NCI-H524 treated with DMSO at 0.1 percent for 48 hours (cell line): ENCODE results near the gene DUS1L.

ENCODE experiments used
- DNase-seq: peaks from one replicate; lab custom pipeline; 2025; lab: John Stamatoyannopoulos, UW

Gene DUS1L

GRCh38 chr17:82023447-82024241, 42.0 kb downstream of the DUS1L start:
- DNase-seq, result no peak

GRCh38 chr17:82022981-82023446, 42.6 kb downstream of the DUS1L start, which contains the start of gene LRRC45:
TSS of gene LRRC45 (plus strand) at chr17:82023305. CDS start at chr17:82023644, 339 bp downstream.
- peak; percentile 100 for DNase-seq

- no peak for DNase-seq
These were observed 43.2 kb downstream of the DUS1L start, which contains the start of gene CENPX for GRCh38 chr17:82022310-82022980. TSS of gene CENPX (minus strand) at chr17:82022878. CDS start at chr17:82022861, 17 bp downstream.

DNA sequence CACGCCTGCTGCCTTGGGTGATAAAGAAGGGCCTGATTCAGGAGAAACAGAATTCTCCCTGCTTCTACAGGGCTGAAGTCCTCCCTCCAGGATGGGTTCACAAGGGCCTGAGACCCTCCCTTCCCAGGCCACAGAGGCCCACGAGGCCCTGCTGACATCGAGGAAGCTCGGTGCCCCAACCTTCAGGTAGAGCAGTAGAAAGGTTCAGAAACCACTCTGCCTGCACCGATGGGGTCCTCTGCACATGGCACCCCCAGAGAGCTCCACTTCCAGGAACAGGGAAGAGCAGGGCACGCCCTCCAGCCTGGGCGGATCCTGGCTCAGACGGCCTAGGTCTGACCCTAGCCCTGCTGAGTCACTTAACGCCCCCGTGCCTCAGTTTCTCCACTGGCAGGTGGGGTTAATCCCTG, 43.7 kb downstream of the DUS1L start:
- no peak for DNase-seq

DNA sequence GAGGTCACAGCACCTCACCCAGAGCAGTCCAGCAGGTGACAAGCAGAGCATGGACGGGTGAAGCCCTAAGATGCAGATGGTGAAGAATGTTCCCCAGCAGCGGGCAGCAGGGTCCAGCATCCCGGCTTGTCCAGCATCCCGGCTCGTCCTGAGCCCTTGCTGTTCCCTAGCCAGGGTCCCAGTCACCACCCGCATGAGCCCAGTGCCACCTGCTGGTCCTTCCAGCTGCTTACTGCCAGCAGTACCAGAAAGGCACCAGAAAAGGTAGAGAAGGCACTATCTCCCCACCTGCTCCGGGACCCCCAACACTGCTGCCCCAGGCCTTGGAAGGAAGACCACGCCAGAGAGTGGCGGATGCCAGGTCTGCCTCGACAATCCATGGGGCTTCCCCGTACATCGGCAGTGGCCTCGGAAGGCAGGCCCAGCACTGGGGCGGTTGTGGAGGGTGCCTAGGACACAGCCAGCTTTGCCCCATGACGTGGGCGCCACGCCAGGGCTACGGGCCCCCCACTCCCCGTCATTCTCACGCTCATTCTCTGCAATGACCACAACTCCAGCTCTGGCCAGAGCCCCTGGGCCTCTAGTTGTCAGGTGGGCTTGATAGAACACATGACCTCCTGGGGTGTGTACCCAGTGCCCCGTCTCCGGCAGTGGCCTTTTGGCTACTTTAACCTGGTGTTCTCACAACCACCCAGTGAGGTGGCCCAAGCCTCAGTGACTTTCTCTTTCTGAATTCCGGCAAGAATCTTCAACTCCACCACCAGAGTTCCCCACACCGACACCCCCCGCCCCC, 44.3 kb downstream of the DUS1L start:
- no peak for DNase-seq

- no peak for DNase-seq
These were observed 45.0 kb downstream of the DUS1L start for GRCh38 chr17:82020572-82021106.

GRCh38 chr17:82019690-82020571, 45.7 kb downstream of the DUS1L start:
- no peak for DNase-seq

DNA sequence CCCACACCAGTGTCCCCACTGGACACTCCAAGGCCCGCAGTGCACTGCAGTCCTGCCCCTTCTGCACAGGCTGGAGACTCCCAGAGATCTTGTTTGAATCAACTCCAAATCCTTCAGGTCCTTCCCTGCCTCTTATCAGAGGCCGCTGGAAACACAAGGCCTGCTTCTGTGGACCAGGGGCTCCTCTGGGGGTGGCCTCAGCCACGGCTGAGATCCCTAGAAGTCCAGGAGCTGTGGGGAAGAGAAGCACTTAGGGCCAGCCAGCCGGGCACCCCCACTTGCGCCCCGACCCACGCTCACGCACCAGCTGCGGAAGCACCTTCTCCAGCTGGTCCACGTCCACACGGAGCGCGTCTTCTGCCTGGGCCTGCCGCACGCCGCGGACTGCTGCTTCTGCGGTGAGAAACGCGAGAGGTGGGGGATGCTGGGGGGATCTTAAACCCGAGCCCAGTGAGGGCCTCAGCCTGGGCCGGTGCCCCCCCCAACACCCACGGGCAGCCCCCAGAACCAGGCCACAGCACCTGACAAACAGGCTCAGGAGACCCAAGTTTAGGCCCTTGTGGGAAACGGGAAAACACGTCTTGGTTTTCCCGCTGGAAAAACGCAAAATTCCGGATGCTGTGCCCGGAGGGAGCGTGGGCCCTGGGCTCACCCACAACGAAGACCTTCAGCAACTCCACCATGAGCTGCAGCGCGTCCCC, 46.5 kb downstream of the DUS1L start:
- DNase-seq, result no peak

DNA sequence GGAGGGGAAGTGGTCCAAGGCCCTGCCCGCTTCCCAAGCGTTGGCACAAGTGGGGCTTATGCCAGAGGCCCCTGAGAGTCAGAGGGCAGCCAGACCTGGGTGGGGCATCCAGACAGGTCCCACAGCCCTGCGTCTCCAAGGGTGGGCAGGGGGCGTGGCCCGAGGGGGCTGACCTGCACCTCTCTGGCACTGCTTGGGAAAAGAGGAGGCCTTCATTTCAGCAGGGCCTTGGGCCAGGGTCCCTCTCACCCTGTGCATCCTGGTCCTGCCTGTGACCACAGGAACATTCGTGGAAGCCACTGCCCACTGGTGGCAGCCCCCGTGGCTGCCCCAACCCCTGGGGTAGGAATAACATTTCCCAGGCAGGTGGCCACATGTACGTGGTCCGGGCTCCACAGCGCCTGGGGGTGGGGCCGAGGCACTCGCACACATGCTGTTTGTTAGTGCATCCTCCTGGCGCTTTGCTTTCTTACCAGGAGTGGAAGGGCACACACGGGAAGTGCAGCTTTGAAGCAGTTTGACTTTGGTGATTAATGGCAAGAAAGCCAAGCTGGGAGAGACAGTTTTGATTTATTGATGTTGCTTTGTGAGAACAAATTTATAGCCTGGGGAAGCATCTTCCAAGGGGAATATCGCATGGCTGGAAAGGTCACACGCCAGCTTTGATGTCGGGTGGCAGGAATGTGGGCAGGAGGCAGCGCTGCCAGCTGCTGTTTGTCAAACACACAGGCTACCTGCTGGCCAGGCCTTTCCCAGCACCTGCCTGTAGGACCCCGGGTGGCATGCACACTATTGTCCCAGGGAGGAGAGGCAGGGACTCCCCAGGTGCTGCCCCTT, 47.2 kb downstream of the DUS1L start:
- no peak for DNase-seq

DNA sequence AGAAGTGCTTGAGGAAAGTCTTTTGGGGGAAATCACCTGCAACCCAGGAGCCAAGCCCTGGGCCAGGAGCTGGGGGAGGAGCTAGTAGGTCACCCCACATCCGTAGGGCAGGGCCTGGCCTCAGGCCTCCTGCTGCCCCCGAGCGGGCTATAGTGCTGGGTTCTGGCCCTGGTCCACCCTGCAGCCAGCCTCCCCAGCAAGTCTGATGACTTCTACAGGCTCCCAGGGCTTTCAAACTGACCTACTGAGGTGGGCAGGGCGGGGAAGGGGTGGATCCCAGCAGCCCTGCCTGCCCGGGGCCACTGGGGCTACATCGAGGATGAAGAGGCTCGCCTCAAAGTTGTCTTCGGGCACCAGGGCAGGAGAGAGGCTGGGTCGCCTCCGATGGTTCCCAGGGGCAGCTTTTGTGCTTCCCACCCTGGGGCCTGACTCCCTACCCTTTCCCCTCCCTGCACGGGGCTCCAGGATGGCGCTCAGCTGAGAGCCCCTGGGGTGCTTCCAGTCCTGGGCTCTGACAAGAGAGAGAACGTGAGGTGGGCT, 47.9 kb downstream of the DUS1L start:
- DNase-seq, result no peak

- no peak for DNase-seq
These were observed 48.6 kb downstream of the DUS1L start for GRCh38 chr17:82016875-82017459.

- no peak for DNase-seq
These were observed 49.3 kb downstream of the DUS1L start for GRCh38 chr17:82016061-82016874.

- DNase-seq, result no peak
These were observed 50.2 kb downstream of the DUS1L start for GRCh38 chr17:82015311-82015971.

DNA sequence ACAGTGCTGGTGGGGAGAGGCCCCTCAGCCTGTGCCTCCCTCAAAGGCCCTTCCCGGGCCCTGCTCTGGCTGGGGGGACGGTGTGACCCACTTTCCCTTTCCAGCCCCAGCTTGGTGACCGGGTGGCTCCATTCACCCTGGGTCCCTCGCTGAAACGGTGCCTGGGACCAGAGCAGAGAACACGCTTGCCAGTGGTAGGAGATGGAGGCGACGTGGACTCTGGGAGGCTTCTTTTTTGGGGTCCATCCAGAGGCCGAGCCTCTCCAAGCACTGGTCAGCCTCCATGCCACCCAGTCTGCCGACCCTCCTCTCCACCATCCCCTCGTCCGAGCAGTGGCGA, 50.7 kb downstream of the DUS1L start:
- DNase-seq, result no peak

GRCh38 chr17:82014432-82014831, 51.2 kb downstream of the DUS1L start:
- DNase-seq, result no peak

DNA sequence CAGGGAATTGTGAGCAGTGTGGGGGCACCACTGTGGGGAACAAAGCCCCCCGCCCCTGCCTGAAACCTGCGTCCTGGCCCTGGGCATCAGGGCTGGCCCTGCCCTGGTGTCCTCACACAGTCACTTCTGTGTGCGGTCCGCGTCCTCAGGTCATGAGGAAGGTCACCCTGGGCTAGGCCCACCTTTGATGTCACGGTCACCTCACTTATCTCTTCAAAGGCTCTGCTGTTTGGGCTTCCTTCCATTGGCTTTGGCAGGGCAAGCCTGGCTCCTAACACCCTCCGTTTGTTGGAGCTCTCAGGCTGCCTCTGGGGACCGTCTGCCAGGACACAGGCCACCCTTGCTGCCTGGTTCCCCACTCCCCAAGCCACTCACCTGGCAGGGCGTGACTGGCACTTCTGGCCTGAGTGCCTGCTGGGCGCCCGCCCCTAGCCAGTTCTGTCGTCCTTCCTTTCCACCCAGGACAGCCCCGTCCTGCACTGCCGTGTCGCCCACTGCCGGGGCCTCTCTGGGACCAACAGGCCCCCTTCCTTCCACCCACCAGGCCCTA, 51.8 kb downstream of the DUS1L start:
- DNase-seq, result no peak

DNA sequence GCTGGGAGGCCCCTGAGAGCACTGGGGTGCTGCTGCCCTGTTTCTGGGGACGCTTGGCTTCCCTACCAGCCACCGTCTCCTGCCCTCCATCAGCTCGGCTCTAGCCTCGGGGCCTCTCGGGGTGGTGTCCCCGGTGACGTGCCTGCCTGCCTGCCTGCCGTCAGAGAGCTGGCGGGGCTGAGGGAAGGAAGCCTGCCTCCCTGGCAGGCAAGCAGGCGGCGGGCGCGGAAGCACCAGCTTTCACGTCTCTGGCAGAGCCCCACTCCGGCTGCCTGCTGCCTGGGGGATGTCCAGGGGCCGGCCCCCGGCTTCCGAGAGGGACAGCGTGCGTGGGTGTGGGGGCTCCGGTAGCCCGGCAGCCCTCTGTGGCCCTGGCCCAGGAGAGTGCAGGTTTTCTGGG, 52.3 kb downstream of the DUS1L start:
- DNase-seq, result no peak
